Sigmoid colon (tissue), 4 donors: Measurements from ENCODE around the gene SLC2A11.

ENCODE experiments used
- EP300 ChIP-seq, 4 donors: sonication (generic); formaldehyde crosslinking; IDR thresholded peaks; one replicate each; pipeline ENCODE4 v1.6.1; 2017; ENCODE audit warnings: antibody characterized with exemption in 4 of 4
- POLR2A ChIP-seq, 2 donors: fragments of 450-650 bp; IDR thresholded peaks; one replicate each; pipeline ENCODE4 v1.6.1; 2016; ENCODE audit warnings: antibody characterized with exemption in 2 of 2, mild to moderate bottlenecking in 2 of 2, moderate library complexity in 2 of 2
- TF ChIP-seq, protein P1 (sequence below), 4 experiments: fragments of 450-650 bp in 3 of 4; fragments of 200-600 bp in 1 of 4; IDR thresholded peaks; one replicate each; pipeline ENCODE4 v1.5.1; 2016 to 2019; ENCODE audit warnings: antibody characterized with exemption in 4 of 4, mild to moderate bottlenecking in 3 of 4, moderate library complexity in 2 of 4

- TF ChIP-seq, protein P1, sequence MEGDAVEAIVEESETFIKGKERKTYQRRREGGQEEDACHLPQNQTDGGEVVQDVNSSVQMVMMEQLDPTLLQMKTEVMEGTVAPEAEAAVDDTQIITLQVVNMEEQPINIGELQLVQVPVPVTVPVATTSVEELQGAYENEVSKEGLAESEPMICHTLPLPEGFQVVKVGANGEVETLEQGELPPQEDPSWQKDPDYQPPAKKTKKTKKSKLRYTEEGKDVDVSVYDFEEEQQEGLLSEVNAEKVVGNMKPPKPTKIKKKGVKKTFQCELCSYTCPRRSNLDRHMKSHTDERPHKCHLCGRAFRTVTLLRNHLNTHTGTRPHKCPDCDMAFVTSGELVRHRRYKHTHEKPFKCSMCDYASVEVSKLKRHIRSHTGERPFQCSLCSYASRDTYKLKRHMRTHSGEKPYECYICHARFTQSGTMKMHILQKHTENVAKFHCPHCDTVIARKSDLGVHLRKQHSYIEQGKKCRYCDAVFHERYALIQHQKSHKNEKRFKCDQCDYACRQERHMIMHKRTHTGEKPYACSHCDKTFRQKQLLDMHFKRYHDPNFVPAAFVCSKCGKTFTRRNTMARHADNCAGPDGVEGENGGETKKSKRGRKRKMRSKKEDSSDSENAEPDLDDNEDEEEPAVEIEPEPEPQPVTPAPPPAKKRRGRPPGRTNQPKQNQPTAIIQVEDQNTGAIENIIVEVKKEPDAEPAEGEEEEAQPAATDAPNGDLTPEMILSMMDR (IDR thresholded peaks at IDR 0.05): no peak
- TF ChIP-seq EP300 (IDR thresholded peaks at IDR 0.05): no peak
- no peak for TF ChIP-seq POLR2A (IDR thresholded peaks at IDR 0.05)
Measured at GRCh38 chr22:23833911-23834317, 23.8 kb upstream of the SLC2A11 start.
